GM19438 (cell line): Measurements from ENCODE around the gene CBLC.
"Not testable (repeated sequence)": the region's sequence is repeated elsewhere in the genome, so short reads cannot be mapped to it uniquely, and the experiment has no call there.

Source experiments
- ATAC-seq: cut with Tn5 transposase; IDR thresholded peaks from one replicate; pipeline ENCODE4 v1.9.1; 2021; ENCODE audit warnings: low read depth; ENCODE audit not compliant: unreplicated experiment

The CBLC gene

DNA sequence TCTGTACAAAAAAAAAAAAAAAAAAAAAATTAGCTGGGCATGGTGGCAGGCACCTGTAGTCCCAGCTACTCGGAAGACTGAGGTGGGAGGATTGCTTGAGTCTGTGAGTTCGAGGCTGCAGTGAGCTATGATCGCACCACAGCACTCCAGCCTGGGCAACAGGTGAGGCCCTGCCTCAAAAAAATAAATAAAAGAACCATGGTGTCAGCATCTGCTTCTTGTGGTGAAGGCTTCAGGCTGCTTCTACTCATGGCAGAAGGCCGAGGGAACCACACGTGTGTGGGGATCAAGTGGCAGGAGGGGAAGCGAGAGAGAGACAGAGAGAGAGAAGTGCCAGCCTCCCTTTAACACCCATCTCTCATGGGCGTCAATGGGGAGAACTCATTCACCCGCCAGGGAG lies 15.7 kb upstream of the CBLC start:
- no peak for ATAC-seq

DNA sequence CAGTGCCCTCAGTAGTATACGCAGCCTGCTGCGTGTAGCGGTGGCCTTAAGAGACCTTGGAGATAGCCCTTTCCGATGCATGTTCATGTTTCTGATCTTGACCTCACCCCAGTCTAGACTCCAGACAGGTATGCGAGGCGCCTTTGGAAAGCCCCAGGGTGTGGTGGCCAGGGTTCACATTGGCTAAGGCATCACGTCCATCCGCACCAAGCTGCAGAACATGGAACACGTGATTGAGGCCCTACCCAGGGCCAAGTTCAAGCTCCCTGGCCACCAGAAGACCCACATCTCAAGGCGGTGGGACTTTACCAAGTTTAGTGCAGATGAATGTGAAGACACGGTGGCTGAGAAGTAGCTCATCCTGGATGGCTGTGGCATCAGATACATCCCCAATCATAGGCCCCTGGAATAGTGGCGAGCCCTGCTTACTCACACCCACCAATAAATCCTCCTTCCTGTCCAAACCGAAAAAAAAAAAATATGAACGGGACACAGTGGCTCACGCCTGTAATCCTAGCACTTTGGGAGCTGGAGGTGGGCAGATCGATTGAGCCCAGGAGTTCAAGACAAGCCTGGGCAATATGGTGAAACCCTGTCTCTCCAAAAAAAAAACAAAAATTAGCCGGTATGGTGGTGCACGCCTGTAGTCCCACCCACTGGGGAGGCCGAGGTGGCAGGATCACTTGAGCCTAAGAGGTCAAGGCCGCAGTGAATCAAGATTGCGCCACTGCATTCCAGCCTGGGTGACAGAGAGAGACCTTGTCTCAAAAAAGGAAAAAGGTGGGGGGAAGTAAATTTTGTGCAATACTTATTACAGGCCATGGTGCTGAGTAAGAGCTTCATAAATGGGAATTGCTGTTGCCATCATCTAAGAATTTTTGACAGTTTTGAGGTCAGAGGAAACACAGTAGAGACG lies 12.4 kb upstream of the CBLC start:
- no peak for ATAC-seq

DNA sequence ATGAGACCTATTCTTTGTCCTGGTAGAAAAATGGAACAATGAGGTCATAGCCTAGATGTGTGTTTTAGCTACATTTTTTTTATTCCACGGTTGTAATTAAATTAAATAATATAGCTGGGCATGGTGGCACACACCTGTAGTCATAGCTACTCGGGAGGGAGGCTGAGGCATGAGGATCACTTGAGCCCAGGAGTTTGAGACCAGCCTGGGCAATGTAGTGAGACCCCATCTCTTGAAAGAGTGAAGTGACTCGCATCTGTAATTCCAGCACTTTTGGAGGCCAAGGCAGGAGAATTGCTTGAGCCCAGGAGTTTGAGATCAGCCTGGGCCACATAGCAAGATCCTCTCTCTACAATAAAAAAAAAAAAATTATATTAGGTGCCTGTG lies 11.7 kb upstream of the CBLC start:
- ATAC-seq, result no peak

DNA sequence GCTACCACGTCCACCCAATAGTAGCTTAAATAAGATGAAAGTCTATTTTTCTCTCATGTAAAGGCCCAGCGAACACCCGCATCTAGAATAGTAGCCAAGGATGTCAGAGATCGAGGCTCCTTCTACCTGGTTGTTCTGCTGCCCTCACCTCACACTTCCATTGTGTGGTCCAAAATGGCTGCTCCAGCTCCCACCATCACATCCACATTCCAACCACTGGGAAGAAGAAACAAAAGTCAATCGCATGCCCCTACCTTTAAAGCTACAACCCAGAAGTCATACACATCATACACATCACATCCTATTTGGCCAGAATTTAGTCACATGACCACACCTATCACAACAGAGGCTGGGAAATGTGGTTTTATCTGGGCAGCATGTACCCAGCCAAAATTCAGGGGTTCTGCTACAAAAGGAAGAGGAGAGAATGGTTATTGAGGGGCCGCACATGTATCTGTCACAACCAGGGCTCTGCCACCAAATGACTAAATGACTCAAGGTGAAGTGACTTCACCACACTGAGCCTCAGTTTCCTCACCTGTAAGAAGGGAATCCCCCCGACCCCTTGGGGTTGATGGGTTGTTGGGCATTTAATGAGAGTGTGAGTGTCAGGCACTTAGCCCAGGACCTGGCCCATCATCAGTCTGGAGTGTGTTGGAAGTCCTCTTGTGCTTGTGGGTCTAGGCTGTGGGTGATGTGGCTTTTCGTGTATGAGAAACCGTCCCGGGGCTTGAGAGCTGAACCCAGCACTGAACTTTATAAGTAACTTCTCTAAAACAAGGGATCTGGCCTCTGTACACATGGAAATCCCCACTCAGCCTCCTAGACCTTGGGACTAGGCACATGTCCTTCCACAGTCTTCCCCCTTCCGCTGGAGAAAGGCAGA lies 10.2 kb upstream of the CBLC start:
- ATAC-seq, result no peak

DNA sequence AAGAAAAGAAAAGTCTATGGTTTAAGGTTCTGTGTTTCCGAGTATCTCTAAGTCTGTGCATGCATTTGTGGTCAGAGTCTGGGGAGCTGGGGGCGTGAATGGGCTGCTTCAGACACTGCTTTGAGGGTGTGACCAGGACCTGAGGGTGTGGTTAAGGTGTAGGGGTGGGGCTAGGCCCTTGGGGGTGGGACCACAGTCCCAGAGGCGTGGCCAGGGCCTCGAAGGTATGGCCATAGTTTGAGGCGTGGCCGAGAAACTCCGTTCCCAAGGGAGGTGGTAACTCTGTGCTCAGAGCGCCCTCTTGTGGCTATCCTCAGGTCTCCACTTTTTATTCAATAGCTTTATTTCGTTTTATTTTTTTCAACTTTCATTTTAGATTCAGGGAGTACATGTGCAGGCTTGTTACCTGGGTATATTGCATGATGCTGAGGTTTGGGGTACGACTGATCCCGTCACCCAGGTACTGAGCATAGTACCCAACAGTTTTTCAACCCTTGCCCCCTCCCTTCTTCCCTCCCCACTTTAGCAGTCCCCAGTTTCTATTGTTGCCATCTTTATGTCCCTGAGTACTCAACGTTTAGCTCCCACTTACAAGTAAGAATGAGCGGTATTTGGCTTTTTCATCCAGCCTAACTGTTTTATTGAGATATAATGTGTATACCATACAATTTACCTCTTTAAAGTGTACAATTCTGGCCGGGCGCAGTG lies 7.0 kb upstream of the CBLC start:
- ATAC-seq, result peak; percentile 95

DNA sequence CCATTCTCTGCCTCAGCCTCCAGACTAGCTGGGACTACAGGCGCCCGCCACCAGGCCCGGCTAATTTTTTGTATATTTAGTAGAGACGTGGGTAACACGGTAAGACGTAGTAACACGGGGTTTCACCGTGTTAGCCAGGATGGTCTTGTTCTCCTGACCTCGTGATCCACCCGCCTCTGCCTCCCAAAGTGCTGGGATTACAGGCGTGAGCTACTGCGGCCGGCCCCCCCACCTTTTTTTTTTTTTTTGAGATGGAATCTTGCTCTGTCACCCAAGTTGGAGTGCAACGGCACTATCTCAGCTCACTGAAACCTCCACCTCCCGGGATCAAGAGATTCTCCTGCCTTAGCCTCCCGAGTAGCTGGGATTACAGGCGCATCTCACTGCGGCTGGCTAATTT lies 5.5 kb upstream of the CBLC start:
- ATAC-seq, result not testable (repeated sequence)

DNA sequence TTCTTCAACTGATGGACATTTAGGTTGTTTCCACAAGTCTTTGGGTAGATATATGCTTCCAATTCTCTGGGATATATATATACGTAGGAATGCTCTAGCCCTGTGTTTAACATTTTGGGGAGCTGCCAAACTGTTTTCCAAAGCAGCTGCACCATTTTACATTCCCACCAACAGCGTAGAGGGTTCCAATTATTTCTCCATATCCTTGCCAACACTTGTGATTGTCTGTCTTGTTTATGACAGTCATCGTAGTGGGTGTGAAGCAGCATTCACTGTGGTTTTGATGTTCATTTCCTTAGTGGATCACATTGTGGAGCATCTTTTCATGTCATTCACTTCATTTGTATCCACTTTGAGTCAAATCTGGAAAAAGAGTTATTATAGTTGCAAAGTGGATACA lies 4.7 kb upstream of the CBLC start:
- no peak for ATAC-seq

DNA sequence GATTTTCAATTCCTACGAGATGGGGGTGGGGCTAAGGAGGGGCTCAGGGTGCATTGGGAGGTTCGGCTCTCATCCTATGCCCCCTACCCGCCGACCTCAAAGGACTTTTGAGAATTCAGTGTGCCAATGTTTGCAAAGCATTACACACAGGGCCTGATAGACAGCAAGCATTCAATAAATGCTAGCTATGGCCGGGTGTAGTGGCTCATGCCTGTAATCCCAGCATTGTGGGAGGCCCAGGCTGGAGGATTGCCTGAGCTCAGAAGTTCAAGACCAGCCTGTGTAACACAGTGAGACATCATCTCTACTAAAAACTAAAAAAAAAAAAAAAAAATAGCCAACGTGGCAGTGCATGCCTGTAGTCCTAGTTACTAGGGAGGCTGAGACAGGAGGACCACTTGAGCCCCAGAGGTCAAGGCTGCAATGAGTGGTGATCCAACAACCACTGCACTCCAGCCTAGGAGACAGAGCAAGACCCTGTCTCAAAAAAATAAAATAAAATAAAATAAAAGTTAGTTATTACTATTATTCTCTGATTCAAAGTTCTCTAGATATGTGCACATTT lies 1.9 kb upstream of the CBLC start:
- no peak for ATAC-seq

DNA sequence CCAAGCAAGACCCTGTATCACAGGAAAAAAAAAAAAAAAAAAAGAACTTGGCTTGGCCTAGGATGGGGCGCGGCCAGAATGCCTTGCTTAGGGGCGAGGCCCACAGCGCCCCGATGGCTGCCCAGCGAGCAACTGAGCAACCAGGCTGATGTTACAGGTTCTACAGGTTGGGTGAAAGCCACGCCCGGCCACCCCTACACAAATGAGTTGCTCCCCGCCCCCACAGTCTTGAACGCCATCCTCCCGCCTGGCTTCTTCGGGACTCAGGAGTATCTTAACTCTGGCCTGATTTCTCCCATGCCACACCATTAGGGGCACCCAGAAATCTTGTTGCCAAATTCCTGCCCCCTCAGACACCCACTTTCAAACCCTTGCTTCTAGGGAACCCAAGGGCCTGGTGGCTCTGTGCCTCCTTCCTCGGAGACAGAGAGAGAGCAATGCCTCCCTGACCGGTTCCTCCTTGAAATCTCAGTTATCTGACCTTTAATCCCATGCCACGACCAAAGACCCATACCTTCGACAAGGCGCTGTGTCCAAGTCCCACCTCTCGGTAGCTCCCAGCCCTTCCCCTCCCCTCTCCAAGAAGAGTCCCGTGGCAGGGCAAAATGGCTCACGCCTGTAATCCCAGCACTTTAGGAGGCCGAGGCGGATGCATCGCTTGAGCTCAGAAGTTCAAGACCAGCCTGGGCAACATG lies 1.1 kb upstream of the CBLC start:
- ATAC-seq, result no peak

DNA sequence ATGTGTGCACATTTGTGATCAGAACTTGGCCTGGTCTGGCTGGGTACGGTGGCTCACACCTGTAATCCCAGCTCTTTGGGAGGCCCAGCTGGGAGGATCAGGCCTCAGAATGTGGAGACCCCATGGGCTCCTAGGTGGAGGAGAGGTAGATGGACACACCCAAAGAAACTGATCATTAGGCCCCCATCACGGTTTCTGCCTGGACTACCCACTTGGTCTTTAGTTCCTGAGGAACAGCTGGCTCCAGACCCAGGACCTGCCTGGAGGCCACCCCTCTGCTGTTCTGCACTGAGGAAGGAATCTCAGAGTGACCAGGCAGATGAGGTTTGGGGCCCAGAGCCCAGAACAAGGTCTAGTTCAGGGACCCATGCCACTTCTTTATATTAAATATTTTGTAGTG lies 1.5 kb downstream of the CBLC start:
- no peak for ATAC-seq

DNA sequence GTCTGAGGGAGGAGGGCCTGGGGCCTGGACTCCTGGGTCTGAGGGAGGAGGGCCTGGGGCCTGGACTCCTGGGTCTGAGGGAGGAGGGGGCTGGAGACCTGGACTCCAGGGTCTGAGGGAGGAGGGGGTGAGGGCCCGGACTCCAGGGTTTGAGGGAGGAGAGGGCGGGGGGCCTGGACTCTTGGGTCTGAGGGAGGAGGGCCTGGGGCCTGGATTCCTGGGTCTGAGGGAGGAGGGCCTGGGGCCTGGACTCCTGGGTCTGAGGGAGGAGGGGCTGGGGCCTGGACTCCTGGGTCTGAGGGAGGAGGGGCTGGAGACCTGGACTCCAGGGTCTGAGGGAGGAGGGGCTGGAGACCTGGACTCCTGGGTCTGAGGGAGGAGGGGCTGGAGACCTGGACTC lies 4.0 kb downstream of the CBLC start:
- not testable (repeated sequence) for ATAC-seq

DNA sequence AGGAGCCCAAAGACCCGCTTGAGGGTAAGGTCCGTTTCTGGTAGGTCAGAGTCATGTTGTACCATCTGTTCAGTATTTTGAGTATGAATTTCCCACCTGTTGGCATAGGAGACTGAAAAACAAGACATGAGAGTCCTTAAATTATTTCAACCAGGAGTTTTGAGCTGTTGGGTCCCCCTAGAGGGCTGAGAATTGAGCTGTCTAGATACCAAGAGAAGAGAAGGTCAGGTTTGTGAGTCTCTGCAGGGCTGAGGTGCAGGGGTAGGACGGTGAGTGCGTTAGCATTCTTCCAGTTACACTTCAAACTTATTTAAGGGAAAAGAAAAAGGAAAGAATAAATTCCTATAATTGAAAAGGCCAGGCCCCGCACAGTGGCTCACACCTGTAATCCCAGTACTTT lies 5.0 kb downstream of the CBLC start:
- ATAC-seq, result no peak

DNA sequence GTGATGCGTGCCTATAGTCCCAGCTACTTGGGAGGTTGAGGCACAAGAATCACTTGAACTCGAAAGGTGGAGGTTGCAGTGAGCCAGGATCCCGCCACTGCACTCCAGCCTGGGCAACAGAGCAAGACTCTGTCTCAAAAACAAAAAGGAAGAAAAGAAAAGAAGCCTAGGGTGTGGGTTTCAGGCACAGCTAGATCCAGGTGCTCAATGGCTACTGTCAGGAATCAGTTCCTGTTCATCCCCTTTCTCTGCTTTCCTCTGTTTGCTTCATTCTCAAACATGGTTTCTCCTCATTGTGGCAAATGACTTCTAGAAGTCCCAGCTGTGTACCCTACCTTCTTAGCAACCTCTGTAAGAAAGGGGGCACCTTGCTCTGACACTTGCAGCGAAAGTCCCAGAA lies 5.9 kb downstream of the CBLC start:
- ATAC-seq, result no peak

DNA sequence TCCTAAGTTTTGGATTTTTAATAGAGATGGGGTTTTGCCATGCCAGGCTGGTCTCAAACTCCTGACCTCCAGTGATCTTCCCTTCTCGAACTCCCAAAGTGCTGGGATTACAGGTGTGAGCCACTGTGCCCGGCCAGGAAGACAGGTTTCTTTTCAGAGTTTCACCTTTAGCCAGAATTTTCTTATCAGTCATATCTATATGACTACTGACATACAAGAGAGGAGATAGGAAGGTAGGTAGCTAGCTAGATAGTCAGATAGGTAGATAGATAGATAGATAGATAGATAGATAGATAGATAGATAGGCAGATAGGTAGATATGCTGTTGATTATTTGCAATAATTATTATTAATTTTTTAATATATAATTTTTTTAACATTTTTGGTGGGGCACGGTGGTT lies 7.6 kb downstream of the CBLC start:
- ATAC-seq, result no peak

DNA sequence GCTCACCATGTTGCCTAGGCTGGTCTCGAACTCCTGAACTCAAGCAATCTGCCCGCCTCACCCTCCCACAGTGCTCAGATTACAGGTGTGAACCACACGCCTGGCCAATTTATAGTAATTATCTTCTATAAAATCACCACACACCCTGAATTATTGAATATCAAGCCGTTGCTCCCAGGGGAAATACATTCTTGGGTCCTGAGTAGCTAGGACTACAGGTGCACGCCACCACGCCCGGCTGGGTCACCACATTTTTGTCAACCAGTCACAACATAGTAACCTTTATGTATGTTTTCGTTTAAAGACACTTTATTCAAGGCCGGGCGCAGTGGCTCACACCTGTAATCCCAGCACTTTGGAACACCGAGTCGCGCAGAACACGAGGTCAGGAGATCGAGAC lies 8.3 kb downstream of the CBLC start:
- no peak for ATAC-seq

DNA sequence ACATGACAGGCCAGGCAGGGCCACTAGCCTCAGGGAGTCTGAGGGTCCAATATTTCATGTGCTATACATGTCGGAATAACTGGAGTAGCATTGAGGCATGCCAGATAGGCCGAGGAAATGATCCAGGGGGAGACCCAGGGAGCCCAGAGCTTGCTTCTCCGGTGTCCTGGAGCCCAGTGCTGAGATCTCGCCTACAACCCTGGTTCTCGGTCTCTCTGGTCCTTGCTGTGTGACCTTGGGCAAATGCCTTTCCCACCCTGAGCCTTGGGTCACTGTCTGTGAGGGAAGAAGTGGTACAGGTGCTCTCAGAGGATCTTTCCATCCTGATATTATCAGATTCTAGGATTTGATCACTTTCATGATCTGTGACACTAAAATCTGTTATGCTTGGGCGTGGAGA lies 11.3 kb downstream of the CBLC start:
- ATAC-seq, result no peak

DNA sequence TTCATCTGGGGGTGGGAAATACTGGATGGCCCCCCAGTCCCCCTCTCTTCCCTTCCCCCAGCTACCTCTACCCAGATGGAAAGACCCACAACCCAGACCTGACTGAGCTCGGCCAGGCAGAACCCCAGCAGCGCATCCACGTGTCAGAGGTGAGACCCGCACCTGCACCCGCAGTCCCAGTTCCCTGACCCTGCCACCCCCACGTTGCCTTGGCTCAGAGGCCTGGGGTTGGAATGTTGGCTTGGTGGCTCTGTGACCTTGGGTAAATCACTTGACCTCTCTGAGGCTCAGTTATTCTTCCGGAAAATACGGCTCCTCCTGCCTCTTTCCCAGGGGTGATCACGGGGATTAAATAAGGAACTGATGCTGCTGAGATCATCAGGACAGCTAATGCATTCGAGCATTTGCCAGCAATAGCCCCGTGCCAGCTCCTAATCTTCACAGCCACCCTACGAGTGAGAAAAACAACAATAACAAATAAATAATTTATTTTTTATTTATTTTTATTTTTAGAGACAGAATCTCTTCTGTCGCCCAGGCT lies 12.3 kb downstream of the CBLC start:
- no peak for ATAC-seq

DNA sequence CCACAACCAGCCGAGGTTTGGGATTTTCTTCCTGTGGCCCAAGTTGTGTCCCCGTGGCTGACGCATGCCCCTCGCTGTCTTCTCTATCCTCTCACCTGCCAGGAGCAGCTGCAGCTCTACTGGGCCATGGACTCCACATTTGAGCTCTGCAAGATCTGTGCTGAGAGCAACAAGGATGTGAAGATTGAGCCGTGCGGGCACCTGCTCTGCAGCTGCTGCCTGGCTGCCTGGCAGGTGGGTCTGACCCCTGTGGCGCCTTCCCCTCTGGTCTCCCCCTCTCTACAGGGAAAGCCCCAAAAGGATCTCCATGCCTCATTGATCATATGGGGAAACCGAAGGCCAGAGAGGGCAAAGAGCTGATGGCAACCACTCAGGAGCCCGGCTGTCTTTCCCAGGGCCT lies 14.6 kb downstream of the CBLC start:
- no peak for ATAC-seq

DNA sequence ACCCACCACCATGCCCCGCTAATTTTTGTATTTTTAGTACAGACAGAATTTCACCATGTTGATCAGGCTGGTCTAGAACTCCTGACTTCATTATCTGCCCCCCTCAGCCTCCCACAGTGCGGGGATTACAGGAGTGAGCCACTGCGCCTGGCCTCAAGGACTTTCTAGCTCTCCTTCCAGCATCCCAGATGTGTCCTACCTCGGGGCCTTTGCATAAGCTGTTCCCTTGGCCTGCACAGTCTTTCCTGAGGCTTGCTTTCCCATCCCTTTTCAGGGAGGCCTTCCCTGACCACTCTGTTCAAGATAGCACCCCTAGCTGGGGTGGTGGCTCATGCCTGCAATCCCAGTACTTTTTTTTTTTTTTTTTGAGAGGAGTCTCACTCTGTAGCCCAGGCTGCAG lies 16.9 kb downstream of the CBLC start:
- ATAC-seq, result no peak

DNA sequence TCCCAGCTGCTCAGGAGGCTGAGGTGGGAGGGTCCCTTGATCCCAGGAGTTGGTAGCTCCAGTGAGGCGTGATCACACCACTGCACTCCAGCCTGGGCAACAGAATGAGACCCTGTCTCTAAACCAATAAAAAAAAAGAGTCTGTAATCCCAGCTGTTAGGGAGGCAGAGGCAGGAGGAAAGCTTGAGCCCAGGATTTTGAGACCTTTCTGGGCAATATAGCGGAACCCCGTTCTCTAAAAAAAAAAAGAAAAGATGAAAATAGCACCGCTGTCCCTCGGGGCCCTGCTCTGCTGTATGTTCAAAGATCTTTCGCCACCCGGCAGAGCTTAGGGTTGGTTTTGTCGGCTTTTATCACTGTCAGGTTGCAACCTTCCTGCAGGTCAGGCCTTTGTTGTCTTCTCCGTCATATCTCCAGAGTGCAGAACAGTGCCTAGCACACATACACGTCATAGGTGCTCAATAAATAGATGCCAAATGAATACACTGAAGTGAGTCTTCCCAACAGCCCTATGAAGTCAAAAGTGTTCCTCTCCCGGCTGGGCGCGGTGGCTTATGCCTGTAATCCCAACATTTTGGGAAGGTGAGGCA lies 17.8 kb downstream of the CBLC start:
- no peak for ATAC-seq
